ENCODE results near the gene ST3GAL3.

ST3GAL3 gene

GRCh38 chr1:43885279-43885801 is 178.0 kb downstream of the ST3GAL3 start:
- H3K4ac ChIP-seq (ENCODE audit: low read depth, low read length), result no peak overlapping the region
- no peak overlapping the region for H3K4me3 ChIP-seq (ENCODE audit: low read depth, low read length)
- no peak overlapping the region for H2BK120ac ChIP-seq (ENCODE audit: insufficient read depth, low read length, poor library complexity)
- H2AFZ ChIP-seq (ENCODE audit: insufficient read depth, low read length, poor library complexity), result no peak overlapping the region
- no peaks in the 10 kb centered on the region for H3K27me3 ChIP-seq (ENCODE audit: insufficient read depth, low read length)
- H4K91ac ChIP-seq (ENCODE audit: low read depth, low read length), result no peak overlapping the region
- H2BK5ac ChIP-seq (ENCODE audit: low read depth, low read length, poor library complexity), result no peak overlapping the region
- WGBS (ENCODE audit: extremely low coverage, insufficient coverage, insufficient read length), result no CpG with 5 or more reads among the region's 12 CpGs
- H3K9ac ChIP-seq (ENCODE audit: low read length), result no peak overlapping the region
- no peak overlapping the region for H3K23ac ChIP-seq (ENCODE audit: low read length)
- no peak overlapping the region for H4K8ac ChIP-seq (ENCODE audit: low read depth, low read length)
- no peak overlapping the region for H4K12ac ChIP-seq (ENCODE audit: low read depth, low read length)
- H3K14ac ChIP-seq (ENCODE audit: low read length), result no peak overlapping the region
- DNase-seq, result no peak
- no peak overlapping the region for H3K4me2 ChIP-seq (ENCODE audit: low read length)
- H3K79me1 ChIP-seq (ENCODE audit: low read length), result no peaks in the 10 kb centered on the region
- H3K27ac ChIP-seq (ENCODE audit: low read depth, low read length), result no peak overlapping the region
- no peak overlapping the region for H2AK5ac ChIP-seq (ENCODE audit: low read length)
- H3K36me3 ChIP-seq (ENCODE audit: control insufficient read depth in 1 of 2, insufficient read depth in 2 of 2, low read length in 2 of 2), result no peaks in the 10 kb centered on the region
- no peaks in the 10 kb centered on the region for H3K79me2 ChIP-seq (ENCODE audit: control insufficient read depth, insufficient read depth, low read length, poor library complexity)
- H3K4me1 ChIP-seq (ENCODE audit: control insufficient read depth in 1 of 2, insufficient read depth in 2 of 2, low read length in 2 of 2), result peaks cover 8% of the 10 kb centered on the region in 2 experiments
- H2BK12ac ChIP-seq (ENCODE audit: low read length), result no peak overlapping the region
- no peaks in the 10 kb centered on the region for H3K9me3 ChIP-seq (ENCODE audit: insufficient read depth, low read depth, low read length)
- H3K18ac ChIP-seq (ENCODE audit: low read length), result no peak overlapping the region

- no peaks in the 10 kb centered on the region for H3K9me3 ChIP-seq (ENCODE audit: insufficient read depth, low read depth, low read length)
- H3K4me3 ChIP-seq (ENCODE audit: low read depth, low read length), result no peak overlapping the region
- no peak overlapping the region for H4K8ac ChIP-seq (ENCODE audit: low read depth, low read length)
- no peak overlapping the region for H3K27ac ChIP-seq (ENCODE audit: low read depth, low read length)
- H3K27me3 ChIP-seq (ENCODE audit: insufficient read depth, low read length), result no peaks in the 10 kb centered on the region
- H3K79me2 ChIP-seq (ENCODE audit: control insufficient read depth, insufficient read depth, low read length, poor library complexity), result no peaks in the 10 kb centered on the region
- no peak overlapping the region for H3K23ac ChIP-seq (ENCODE audit: low read length)
- H3K4me1 ChIP-seq (ENCODE audit: control insufficient read depth in 1 of 2, insufficient read depth in 2 of 2, low read length in 2 of 2), result peaks cover 8% of the 10 kb centered on the region in 2 experiments
- H3K9ac ChIP-seq (ENCODE audit: low read length), result no peak overlapping the region
- H3K14ac ChIP-seq (ENCODE audit: low read length), result no peak overlapping the region
- no peak overlapping the region for H2BK120ac ChIP-seq (ENCODE audit: insufficient read depth, low read length, poor library complexity)
- H2AFZ ChIP-seq (ENCODE audit: insufficient read depth, low read length, poor library complexity), result no peak overlapping the region
- no peaks in the 10 kb centered on the region for H3K79me1 ChIP-seq (ENCODE audit: low read length)
- H3K36me3 ChIP-seq (ENCODE audit: control insufficient read depth in 1 of 2, insufficient read depth in 2 of 2, low read length in 2 of 2), result no peaks in the 10 kb centered on the region
- no peak overlapping the region for H2BK12ac ChIP-seq (ENCODE audit: low read length)
- H3K4ac ChIP-seq (ENCODE audit: low read depth, low read length), result no peak overlapping the region
- H2AK5ac ChIP-seq (ENCODE audit: low read length), result no peak overlapping the region
- DNase-seq, result no peak
- H2BK5ac ChIP-seq (ENCODE audit: low read depth, low read length, poor library complexity), result no peak overlapping the region
- no peak overlapping the region for H4K91ac ChIP-seq (ENCODE audit: low read depth, low read length)
- H3K18ac ChIP-seq (ENCODE audit: low read length), result no peak overlapping the region
- no peak overlapping the region for H4K12ac ChIP-seq (ENCODE audit: low read depth, low read length)
- no peak overlapping the region for H3K4me2 ChIP-seq (ENCODE audit: low read length)
These were observed 180.4 kb downstream of the ST3GAL3 start for GRCh38 chr1:43887748-43888147.

- no peak overlapping the region for H3K4ac ChIP-seq (ENCODE audit: low read depth, low read length)
- no peak overlapping the region for H2AFZ ChIP-seq (ENCODE audit: insufficient read depth, low read length, poor library complexity)
- no peaks in the 10 kb centered on the region for H3K36me3 ChIP-seq (ENCODE audit: control insufficient read depth in 1 of 2, insufficient read depth in 2 of 2, low read length in 2 of 2)
- no peak overlapping the region for H4K91ac ChIP-seq (ENCODE audit: low read depth, low read length)
- no peak overlapping the region for H4K12ac ChIP-seq (ENCODE audit: low read depth, low read length)
- no CpG with 5 or more reads among the region's 5 CpGs for WGBS (ENCODE audit: extremely low coverage, insufficient coverage, insufficient read length)
- no peak overlapping the region for H3K4me2 ChIP-seq (ENCODE audit: low read length)
- H3K23ac ChIP-seq (ENCODE audit: low read length), result no peak overlapping the region
- no peaks in the 10 kb centered on the region for H3K27me3 ChIP-seq (ENCODE audit: insufficient read depth, low read length)
- no peak overlapping the region for H3K14ac ChIP-seq (ENCODE audit: low read length)
- H3K18ac ChIP-seq (ENCODE audit: low read length), result no peak overlapping the region
- H3K9ac ChIP-seq (ENCODE audit: low read length), result no peak overlapping the region
- H2BK5ac ChIP-seq (ENCODE audit: low read depth, low read length, poor library complexity), result no peak overlapping the region
- H3K27ac ChIP-seq (ENCODE audit: low read depth, low read length), result no peak overlapping the region
- DNase-seq, result peak in 1 of 2 donors; percentile 35
- H3K4me3 ChIP-seq (ENCODE audit: low read depth, low read length), result no peak overlapping the region
- no peak overlapping the region for H2AK5ac ChIP-seq (ENCODE audit: low read length)
- no peak overlapping the region for H4K8ac ChIP-seq (ENCODE audit: low read depth, low read length)
- H2BK120ac ChIP-seq (ENCODE audit: insufficient read depth, low read length, poor library complexity), result no peak overlapping the region
- no peaks in the 10 kb centered on the region for H3K4me1 ChIP-seq (ENCODE audit: control insufficient read depth in 1 of 2, insufficient read depth in 2 of 2, low read length in 2 of 2)
- H3K79me2 ChIP-seq (ENCODE audit: control insufficient read depth, insufficient read depth, low read length, poor library complexity), result no peaks in the 10 kb centered on the region
- H2BK12ac ChIP-seq (ENCODE audit: low read length), result no peak overlapping the region
- no peaks in the 10 kb centered on the region for H3K9me3 ChIP-seq (ENCODE audit: insufficient read depth, low read depth, low read length)
- H3K79me1 ChIP-seq (ENCODE audit: low read length), result no peaks in the 10 kb centered on the region
These were observed 183.5 kb downstream of the ST3GAL3 start for GRCh38 chr1:43890815-43891214.

- no peak overlapping the region for H2AK5ac ChIP-seq (ENCODE audit: low read length)
- H3K14ac ChIP-seq (ENCODE audit: low read length), result no peak overlapping the region
- H3K79me1 ChIP-seq (ENCODE audit: low read length), result no peaks in the 10 kb centered on the region
- H3K27me3 ChIP-seq (ENCODE audit: insufficient read depth, low read length), result no peaks in the 10 kb centered on the region
- H3K4me3 ChIP-seq (ENCODE audit: low read depth, low read length), result no peak overlapping the region
- H3K9ac ChIP-seq (ENCODE audit: low read length), result no peak overlapping the region
- no peak overlapping the region for H3K27ac ChIP-seq (ENCODE audit: low read depth, low read length)
- H4K8ac ChIP-seq (ENCODE audit: low read depth, low read length), result no peak overlapping the region
- no peak overlapping the region for H2AFZ ChIP-seq (ENCODE audit: insufficient read depth, low read length, poor library complexity)
- H2BK5ac ChIP-seq (ENCODE audit: low read depth, low read length, poor library complexity), result no peak overlapping the region
- no peak for DNase-seq
- H4K91ac ChIP-seq (ENCODE audit: low read depth, low read length), result no peak overlapping the region
- no peaks in the 10 kb centered on the region for H3K79me2 ChIP-seq (ENCODE audit: control insufficient read depth, insufficient read depth, low read length, poor library complexity)
- no peak overlapping the region for H4K12ac ChIP-seq (ENCODE audit: low read depth, low read length)
- no peak overlapping the region for H2BK120ac ChIP-seq (ENCODE audit: insufficient read depth, low read length, poor library complexity)
- no peak overlapping the region for H3K4me2 ChIP-seq (ENCODE audit: low read length)
- no CpG with 5 or more reads among the region's 1 CpG for WGBS (ENCODE audit: extremely low coverage, insufficient coverage, insufficient read length)
- no peak overlapping the region for H3K18ac ChIP-seq (ENCODE audit: low read length)
- H3K4me1 ChIP-seq (ENCODE audit: control insufficient read depth in 1 of 2, insufficient read depth in 2 of 2, low read length in 2 of 2), result no peaks in the 10 kb centered on the region
- H3K4ac ChIP-seq (ENCODE audit: low read depth, low read length), result no peak overlapping the region
- no peaks in the 10 kb centered on the region for H3K36me3 ChIP-seq (ENCODE audit: control insufficient read depth in 1 of 2, insufficient read depth in 2 of 2, low read length in 2 of 2)
- no peak overlapping the region for H2BK12ac ChIP-seq (ENCODE audit: low read length)
- no peaks in the 10 kb centered on the region for H3K9me3 ChIP-seq (ENCODE audit: insufficient read depth, low read depth, low read length)
- no peak overlapping the region for H3K23ac ChIP-seq (ENCODE audit: low read length)
These were observed 185.7 kb downstream of the ST3GAL3 start for GRCh38 chr1:43893006-43893405.

Data from trophoblast cell (in vitro differentiated cells and primary cell).